Measurements from ENCODE around the gene LARP4B. TPM values are rescaled to one million over a fixed set of nuclear protein-coding genes. Genes with fewer than 3 reads are reported as not detected.

The LARP4B gene
- total and polyA plus RNA-seq, 2 of the 13 experiments (the other 11 are each of a cell fraction or from before 2014, with no cell fraction given), result 19.5 to 30.2 TPM

DNA sequence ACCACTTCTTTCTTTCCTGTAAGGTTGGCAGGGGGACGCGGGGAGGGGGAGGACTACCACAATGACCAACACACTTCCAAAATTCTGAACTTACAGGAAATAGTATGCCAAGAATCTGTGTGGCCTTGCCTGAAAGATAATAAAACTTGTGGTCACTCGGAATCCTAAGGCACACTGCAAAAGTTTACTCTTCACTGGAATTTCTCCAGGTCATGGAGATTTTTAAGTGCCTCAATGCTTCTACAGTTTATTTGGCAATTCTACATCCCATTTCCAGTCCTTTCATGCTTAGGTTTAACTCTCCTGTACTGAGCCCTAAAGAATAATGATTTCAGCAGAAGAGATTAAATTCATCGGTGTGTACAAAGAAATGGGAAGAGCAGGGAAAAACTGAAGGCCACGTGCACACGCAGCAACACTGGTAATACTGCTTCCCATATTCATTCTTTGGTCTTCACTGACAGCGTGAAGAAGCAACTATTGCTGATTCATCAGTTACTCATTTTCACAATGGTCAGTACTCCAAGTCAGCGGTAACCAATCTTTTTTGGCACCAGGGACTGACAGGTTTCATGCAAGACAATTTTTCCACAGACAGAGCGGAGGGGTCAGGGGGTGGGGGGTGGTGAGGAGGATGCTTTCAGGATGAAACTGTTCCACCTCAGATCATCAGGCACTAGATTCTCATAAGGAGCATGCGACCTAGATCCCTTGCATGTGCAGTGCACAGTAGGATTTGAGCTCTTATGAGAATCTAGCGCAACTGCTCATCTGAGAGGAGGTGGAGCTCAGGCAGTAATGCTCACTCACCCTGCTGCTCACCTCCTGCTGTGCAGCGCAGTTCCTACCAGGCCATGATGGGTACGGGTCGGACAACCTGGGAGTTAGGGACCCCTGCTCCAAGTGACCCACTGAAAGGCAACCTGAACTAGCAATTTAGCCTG, 9.8 kb downstream of the LARP4B start:
- TF ChIP-seq MAFF (IDR thresholded peaks at IDR 0.05; ENCODE audit: low read depth, low read length), result peak; percentile 96
- no peak for TF ChIP-seq ZNF232 (CRISPR knock-in tag; IDR thresholded peaks at IDR 0.05; ENCODE audit: borderline replicate concordance)
- TF ChIP-seq MAFK (conservative IDR thresholded peaks at IDR 0.05 in 1 of 2, IDR thresholded peaks at IDR 0.05 in 1 of 2; ENCODE audit: low read length in 2 of 2), result peak; percentile 96 to 97
- peaks cover 17% of the 10 kb centered on the region for H3K4me1 ChIP-seq (ENCODE audit: insufficient read depth, low read length)
- ChIA-PET POLR2A (no interaction called here), CTCF (ENCODE audit: low intra/inter-chr PET ratio, low total read pairs) (no interaction called here)
- WGBS (ENCODE audit: low lambda C conversion rate), result 96% methylated on average over 12 of the region's 14 CpGs
- peaks cover 5 to 24% of the 10 kb centered on the region in 2 experiments; a peak in 4 of 5 replicates for H3K36me3 ChIP-seq (replicated peaks in 1 of 2; ENCODE audit: control insufficient read depth in 1 of 2, insufficient read depth in 2 of 2, low read length in 2 of 2)
- H3K27ac ChIP-seq (ENCODE audit: extremely low read length, insufficient read depth, low read length), result no peak overlapping the region
- in situ Hi-C loops (cut with HindIII; ENCODE audit: extremely low pct_ligation_motif_present, low pct_unique_long_range_greater_than_20kb) (no loop called here), intact Hi-C loops (cut with micrococcal nuclease; ENCODE audit: unreplicated experiment) (no loop called here)
- H3K4me3 ChIP-seq (replicated peaks in 1 of 3; ENCODE audit: insufficient read depth in 1 of 3, low read depth in 2 of 3, low read length in 3 of 3), result no peak overlapping the region
- H3K9ac ChIP-seq (ENCODE audit: insufficient read depth, low read depth, low read length), result no peak overlapping the region
- no peak overlapping the region for H2AFZ ChIP-seq (ENCODE audit: low read length)
- no peaks in the 10 kb centered on the region for H3K27me3 ChIP-seq (ENCODE audit: control insufficient read depth in 1 of 2, insufficient read depth in 2 of 2, low read length in 2 of 2)
- ATAC-seq, result no peak
- no peaks in the 10 kb centered on the region for H3K9me3 ChIP-seq (ENCODE audit: low read length)
- H3K4me2 ChIP-seq (ENCODE audit: low read depth, low read length), result no peak overlapping the region
- no peak for DNase-seq (ENCODE audit: low spot score)
- peaks cover 95% of the 10 kb centered on the region for H3K79me2 ChIP-seq (ENCODE audit: insufficient read depth, low read length)
- peaks cover 78% of the 10 kb centered on the region for H4K20me1 ChIP-seq (ENCODE audit: insufficient read depth, low read length)
- no TSS peak for BruUV-seq (replicated peaks)
- no peak for FAIRE-seq

GRCh38 chr10:920450-920849, 11.1 kb downstream of the LARP4B start:
- Histone ChIP-seq H3K36me3 (replicated peaks in 1 of 2; ENCODE audit: control insufficient read depth in 1 of 2, insufficient read depth in 2 of 2, low read length in 2 of 2) (peaks cover 8 to 16% of the 10 kb centered on the region in 2 experiments), H3K27ac (ENCODE audit: extremely low read length, insufficient read depth, low read length) (no peak overlapping the region), H2AFZ (ENCODE audit: low read length) (no peak overlapping the region), H3K9me3 (ENCODE audit: low read length) (no peaks in the 10 kb centered on the region), H3K9ac (ENCODE audit: insufficient read depth, low read depth, low read length) (no peak overlapping the region), H3K4me3 (replicated peaks in 1 of 3; ENCODE audit: insufficient read depth in 1 of 3, low read depth in 2 of 3, low read length in 3 of 3) (no peak overlapping the region), H3K4me2 (ENCODE audit: low read depth, low read length) (no peak overlapping the region), H3K4me1 (ENCODE audit: insufficient read depth, low read length) (peaks cover 11% of the 10 kb centered on the region), H3K27me3 (ENCODE audit: control insufficient read depth in 1 of 2, insufficient read depth in 2 of 2, low read length in 2 of 2) (no peaks in the 10 kb centered on the region), H3K79me2 (ENCODE audit: insufficient read depth, low read length) (peaks cover 92% of the 10 kb centered on the region), H4K20me1 (ENCODE audit: insufficient read depth, low read length) (peaks cover 66% of the 10 kb centered on the region)
- POLR2A ChIA-PET, result no interaction called here
- intact Hi-C loops (cut with micrococcal nuclease; ENCODE audit: unreplicated experiment) (no loop called here), in situ Hi-C loops (cut with HindIII; ENCODE audit: extremely low pct_ligation_motif_present, low pct_unique_long_range_greater_than_20kb) (no loop called here)
- FAIRE-seq (no peak), DNase-seq (ENCODE audit: low spot score) (no peak), ATAC-seq (no peak)
- no TSS peak for BruUV-seq (replicated peaks)
- WGBS (ENCODE audit: low lambda C conversion rate), result 97% methylated on average over 3 of the region's 3 CpGs
- CTCF ChIA-PET (ENCODE audit: low intra/inter-chr PET ratio, low total read pairs), result no interaction called here
- TF ChIP-seq MTF1 (CRISPR knock-in tag; IDR thresholded peaks at IDR 0.05), result no peak
- no peak for TF ChIP-seq MAFF (IDR thresholded peaks at IDR 0.05; ENCODE audit: low read depth, low read length)
- no peak for TF ChIP-seq ADNP (CRISPR knock-in tag; IDR thresholded peaks at IDR 0.05)
- TF ChIP-seq SIN3A (IDR thresholded peaks at IDR 0.05; ENCODE audit: borderline replicate concordance, low read depth, low read length), result no peak
- no peak for TF ChIP-seq ZNF660 (CRISPR knock-in tag; IDR thresholded peaks at IDR 0.05; ENCODE audit: borderline replicate concordance, low read depth)
- TF ChIP-seq MAF1 (CRISPR knock-in tag; IDR thresholded peaks at IDR 0.05; ENCODE audit: borderline replicate concordance), result no peak
- TF ChIP-seq, protein P1, sequence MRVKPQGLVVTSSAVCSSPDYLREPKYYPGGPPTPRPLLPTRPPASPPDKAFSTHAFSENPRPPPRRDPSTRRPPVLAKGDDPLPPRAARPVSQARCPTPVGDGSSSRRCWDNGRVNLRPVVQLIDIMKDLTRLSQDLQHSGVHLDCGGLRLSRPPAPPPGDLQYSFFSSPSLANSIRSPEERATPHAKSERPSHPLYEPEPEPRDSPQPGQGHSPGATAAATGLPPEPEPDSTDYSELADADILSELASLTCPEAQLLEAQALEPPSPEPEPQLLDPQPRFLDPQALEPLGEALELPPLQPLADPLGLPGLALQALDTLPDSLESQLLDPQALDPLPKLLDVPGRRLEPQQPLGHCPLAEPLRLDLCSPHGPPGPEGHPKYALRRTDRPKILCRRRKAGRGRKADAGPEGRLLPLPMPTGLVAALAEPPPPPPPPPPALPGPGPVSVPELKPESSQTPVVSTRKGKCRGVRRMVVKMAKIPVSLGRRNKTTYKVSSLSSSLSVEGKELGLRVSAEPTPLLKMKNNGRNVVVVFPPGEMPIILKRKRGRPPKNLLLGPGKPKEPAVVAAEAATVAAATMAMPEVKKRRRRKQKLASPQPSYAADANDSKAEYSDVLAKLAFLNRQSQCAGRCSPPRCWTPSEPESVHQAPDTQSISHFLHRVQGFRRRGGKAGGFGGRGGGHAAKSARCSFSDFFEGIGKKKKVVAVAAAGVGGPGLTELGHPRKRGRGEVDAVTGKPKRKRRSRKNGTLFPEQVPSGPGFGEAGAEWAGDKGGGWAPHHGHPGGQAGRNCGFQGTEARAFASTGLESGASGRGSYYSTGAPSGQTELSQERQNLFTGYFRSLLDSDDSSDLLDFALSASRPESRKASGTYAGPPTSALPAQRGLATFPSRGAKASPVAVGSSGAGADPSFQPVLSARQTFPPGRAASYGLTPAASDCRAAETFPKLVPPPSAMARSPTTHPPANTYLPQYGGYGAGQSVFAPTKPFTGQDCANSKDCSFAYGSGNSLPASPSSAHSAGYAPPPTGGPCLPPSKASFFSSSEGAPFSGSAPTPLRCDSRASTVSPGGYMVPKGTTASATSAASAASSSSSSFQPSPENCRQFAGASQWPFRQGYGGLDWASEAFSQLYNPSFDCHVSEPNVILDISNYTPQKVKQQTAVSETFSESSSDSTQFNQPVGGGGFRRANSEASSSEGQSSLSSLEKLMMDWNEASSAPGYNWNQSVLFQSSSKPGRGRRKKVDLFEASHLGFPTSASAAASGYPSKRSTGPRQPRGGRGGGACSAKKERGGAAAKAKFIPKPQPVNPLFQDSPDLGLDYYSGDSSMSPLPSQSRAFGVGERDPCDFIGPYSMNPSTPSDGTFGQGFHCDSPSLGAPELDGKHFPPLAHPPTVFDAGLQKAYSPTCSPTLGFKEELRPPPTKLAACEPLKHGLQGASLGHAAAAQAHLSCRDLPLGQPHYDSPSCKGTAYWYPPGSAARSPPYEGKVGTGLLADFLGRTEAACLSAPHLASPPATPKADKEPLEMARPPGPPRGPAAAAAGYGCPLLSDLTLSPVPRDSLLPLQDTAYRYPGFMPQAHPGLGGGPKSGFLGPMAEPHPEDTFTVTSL (CRISPR knock-in tag; IDR thresholded peaks at IDR 0.05; ENCODE audit: borderline replicate concordance), result no peak
- no peak for TF ChIP-seq THAP7 (CRISPR knock-in tag; IDR thresholded peaks at IDR 0.05)
